ENCODE data around the gene ELL2.

DNA sequence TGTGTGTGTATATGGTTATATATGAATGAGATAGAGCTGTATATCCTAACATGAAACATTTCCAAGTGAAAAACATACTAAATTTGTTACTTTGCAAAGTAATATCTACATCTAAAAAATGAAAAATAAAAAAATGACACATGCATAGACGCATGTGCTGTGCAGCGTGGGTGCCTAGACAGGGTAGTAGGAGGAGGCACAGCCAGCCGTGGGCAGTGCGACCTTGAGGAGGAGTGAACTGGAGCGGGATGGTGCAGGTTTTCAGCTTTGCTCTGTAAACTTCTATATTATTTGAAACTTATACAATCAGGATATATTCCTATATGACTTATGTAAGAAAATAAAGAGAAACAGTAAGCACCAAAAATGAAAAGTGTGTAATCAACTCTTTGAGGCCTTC, 124.2 kb downstream of the ELL2 start:
- TF ChIP-seq GATA2 (IDR thresholded peaks at IDR 0.05; ENCODE audit: low read depth, low read length) (no peak), GATA3 (IDR thresholded peaks at IDR 0.05; ENCODE audit: low read depth, low read length) (no peak)

All from SH-SY5Y (cell line).